HG03196 (cell line): ENCODE data around the gene BLID.

Experiments used
- ATAC-seq: cut with Tn5 transposase; IDR thresholded peaks from one replicate; pipeline ENCODE4 v1.9.1; 2021; ENCODE audit not compliant: unreplicated experiment

BLID gene

DNA sequence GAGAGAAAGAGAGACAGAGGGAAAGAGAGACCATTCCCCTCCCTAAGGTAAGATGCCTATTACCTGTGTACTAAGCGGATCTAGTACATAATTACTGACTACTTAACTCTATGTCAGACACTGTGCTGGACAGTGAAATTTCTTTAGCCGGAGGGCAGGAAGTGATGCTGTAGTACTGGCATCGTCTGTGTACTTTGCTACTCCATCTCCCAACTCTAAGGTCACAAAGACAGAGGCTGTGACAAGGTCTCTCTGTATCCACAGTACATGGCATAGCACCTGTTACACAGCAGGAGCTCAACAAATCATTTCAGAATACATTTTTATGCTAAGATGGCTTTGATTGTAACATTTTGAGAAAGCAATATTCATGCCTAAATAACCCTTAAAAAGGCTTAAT is 9.0 kb downstream of the BLID start:
- no peak for ATAC-seq

- no peak for ATAC-seq
These were observed 10.8 kb downstream of the BLID start for GRCh38 chr11:122105044-122105758.

DNA sequence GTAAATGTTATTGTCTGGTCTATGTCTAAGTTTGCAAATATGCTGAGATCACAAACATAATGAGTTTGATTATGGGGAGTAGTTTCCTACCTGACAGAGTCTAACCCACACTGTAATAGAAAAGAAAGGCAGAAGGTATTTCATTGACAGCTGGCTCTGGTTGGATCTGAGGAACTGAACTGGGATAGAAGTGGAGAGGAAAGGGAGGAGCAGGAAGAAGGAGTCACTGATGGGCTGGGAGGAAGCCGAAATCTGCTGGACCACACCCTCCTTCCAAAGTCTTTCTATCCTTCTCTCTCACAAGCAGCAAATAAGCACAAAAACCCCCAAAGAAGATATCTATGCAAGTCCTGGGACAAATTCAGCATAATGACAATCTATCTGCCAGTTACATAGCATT is 11.7 kb downstream of the BLID start:
- ATAC-seq: no peak

GRCh38 chr11:122103726-122104125 is 12.3 kb downstream of the BLID start:
- ATAC-seq: no peak

DNA sequence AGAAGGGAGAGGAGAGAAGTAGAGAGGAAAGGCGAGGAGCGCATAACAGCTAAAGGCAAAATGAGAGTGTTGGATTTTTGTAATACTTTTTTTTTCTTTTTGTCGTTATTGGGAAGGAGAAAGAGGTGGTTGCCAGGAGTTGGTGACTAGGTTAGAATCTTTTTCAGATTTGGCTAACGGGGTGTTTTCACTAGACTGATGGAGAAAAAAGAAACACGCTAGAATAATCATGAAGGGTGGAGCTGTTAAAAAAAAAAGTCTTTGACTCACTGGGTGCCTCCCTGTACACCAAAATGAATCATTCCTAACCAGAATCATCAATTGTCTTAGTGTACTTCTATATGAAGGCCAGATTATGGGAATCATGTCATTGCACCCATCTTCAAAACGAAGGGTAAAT is 12.7 kb downstream of the BLID start:
- no peak for ATAC-seq

DNA sequence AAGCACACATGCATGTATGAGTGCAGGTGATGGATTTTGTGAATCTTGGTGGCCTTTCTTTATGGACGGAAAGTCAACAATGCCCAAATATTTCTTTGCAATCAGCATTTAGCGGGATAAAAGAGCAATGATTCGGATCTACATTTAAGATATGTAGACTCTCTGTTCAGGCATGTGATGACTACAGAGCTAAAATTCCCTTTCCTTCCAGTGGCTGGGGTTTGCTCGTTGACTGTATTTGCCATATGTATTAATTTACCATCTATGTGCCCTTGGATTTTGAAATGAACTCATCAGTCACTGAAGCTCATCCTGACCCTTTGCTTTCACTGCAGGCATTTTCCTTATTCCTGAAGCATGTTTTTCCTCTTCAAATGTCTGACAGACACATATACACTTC is 13.6 kb downstream of the BLID start:
- ATAC-seq: no peak

DNA sequence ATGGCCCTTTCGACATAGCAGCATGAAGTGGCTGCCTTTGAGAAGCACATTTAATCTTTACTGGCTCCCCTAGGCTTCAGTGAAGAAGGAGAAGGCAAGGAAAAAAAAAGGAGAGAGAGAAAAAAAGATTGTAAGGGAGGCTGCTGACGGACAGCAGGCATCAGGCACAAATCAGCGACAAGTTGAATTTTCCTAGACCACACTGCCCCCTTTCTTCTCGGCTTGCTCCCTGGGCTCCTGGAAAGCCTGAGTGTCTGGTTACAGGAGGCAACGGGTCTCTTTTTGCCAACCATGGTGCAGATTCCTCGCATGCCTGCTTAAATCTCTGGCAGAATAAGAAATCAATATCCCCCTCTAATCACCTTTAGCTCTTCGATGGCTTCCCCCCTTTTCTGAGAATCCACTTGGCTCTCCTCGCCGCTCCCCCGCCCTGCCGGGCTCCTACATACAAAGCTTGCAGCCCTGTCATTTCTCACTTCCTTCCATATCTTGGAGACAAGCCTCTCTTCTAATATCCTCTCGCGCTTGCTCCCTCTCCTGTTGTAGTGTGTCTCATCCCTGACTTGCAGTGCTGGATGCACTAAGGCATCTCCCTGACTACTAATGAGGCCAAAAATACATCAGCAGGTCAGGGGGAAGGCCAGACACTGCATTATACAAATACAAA is 14.3 kb downstream of the BLID start:
- ATAC-seq: no peak

- ATAC-seq: no peak
These were observed 15.3 kb downstream of the BLID start for GRCh38 chr11:122100756-122101080.

- ATAC-seq: no peak
These were observed 15.8 kb downstream of the BLID start for GRCh38 chr11:122100037-122100755.

DNA sequence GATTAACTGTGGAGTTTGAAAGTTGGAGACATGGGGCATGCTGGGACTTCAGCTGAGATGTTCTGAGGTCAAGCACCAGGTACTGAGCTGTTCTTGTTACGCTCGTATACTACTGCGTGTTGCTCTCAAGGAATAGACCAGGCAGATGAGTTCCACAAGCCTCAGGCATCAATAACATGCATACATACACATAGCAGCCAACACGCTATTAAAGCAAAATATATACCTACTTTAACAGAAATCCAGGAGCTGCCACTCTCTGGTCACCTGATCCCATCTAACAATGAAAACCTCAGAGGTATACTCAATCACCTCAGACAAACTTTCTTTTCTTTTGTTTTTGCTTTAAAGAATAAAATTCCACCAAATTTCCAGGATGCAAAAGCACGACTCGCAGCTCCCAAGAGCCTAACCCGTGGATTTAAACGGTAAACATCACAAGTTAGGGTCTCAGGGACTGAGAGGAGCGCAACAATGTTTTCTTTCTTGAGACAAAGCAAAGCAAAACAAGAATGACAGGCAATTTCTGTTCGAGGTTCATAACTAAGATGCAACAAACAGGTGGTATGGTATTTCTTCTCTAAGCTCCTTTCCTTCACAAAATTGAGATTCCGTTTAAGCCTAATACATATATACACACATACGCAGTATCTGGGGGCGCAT is 16.5 kb downstream of the BLID start:
- ATAC-seq: no peak

DNA sequence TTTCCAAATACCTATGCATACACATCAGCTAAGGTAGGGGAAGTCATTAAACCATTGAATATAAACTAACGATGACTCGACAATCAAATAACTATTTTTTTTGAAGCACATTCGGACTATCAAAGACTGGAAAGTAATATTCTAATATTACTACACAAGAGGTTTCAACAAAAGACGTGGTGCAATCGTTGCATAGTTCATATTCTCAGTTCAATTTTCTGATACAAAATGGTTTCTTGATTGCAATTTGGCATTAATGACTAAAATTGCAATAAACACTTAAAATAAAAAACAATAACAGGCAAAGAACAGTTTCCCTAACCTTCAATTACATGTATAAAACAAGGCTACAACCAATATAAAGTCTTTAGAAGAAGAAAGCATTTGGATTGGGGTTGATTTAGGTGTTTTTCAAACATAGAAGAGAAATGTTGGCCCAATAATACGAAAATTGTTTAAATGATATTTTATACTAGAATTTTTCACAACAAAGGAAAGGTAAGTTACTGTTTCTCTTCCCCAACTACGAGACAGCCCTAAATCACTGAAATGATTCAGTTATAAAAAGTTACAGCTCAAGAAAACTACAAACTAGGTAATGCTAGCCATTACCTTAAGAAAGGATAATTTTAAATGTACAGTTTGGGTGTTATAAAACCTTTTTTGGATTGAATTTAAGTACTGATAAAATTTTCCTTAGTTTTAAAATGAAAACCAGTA is 17.6 kb downstream of the BLID start:
- no peak for ATAC-seq

DNA sequence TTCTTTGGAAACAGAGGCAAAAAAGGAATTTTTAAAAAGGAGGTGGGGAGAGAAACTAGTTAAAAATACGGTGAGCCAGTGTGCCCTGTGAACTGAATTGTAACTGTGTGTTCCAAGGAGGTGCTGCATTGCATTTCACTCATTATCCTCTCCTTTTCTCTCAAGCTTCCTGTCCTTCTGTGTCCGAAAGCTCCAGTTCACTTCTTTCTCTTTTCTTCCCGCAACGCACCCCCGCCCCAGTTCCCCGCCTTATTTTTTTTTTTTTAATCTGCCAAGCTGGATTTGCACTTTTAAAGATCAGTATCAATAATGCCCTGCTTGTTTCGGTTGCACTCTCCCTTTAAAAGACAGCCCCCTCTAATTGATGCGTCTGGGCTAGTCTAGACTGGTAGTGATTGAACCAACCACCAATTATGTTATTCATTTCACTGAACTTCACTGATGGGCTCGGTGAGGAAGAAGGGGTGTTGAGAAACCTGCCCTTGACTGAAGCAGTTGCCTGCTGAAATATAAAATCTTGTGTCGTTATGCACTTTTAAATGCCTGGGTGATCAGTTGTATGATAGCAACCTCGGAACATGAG is 18.5 kb downstream of the BLID start:
- ATAC-seq: no peak

DNA sequence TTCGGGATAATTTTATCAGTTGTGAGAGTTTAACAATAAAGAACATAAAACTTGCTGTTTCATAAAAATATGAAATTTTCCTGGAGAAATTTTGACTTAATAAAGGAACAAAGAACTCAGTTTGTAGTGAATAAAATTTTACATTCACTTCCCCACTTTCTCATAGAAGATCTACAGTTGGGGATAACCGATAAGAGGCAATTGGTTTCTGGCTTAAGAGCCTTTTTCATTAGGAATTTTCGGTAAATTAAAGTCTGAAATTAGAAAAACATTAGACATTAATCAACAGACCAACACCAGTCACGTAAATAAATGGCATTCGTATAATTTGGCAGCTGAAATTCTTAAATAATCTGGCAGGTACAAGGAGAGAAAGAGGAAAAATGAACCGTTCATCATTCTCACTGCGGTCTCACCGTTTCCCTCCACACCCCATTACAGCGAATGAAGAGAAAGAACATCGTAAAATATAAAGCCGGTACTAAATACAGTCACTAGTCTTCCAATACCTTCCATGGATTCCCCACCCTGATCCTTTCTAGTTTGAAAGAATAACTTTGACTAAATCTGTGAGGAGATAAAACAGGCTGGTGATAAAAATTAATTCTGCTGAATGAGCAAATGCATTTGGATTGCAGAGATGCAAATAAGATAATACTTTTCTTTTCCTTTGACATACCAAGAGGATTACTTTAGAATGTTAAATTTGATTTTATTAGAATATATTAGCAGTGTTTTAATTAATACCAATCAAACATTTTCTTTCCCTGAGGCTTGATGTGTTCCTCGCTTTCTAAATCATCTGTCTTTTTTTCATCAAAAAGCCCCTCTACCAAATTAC is 19.5 kb downstream of the BLID start:
- ATAC-seq: no peak

DNA sequence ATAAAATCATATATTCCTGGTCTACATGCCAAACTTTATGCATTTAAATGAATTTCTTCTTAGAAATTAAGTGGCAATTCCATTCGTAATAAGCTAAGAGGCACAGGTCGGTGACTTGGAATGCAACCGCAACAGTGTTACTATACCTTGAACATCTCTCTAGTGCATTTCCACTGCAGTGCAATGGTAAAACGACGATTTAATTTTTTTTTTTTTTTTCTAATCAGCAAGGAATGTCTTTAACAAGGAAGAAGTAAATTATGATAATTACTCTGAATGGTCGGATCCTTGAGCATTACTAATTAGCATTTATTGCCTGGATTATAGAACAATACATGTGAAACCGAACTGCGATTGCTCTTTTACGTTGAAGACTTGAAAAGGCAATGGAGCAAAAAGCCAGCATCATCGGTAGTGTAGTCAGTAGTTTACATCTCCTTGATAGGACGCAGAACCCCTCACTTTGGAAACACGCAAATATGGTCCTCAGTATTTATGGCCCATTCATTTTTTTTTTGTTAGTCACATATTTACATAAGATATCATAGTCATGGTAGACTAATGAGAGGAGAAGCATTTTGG is 20.2 kb downstream of the BLID start:
- ATAC-seq: no peak

- no peak for ATAC-seq
These were observed 21.2 kb downstream of the BLID start for GRCh38 chr11:122094836-122095235.

GRCh38 chr11:122093731-122094275 is 22.2 kb downstream of the BLID start:
- no peak for ATAC-seq

DNA sequence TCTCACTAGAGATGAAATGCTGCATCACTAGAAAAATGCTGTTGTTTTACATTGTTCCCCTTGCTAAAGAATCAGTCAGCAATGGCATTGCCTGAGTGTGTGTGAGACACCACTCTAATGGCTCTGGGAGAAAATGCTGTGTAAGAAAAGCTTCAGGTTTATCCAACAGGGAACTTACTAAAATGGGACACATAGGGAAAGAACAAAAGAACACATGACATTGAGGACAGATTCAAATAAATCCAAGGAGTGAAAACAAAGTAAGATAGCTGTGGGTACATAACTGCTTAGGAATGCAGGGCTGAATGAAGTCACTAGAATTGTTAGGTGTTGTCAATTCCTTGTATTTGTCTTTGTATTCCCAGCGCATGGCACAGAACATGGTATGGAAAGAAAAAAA is 24.2 kb downstream of the BLID start:
- no peak for ATAC-seq

DNA sequence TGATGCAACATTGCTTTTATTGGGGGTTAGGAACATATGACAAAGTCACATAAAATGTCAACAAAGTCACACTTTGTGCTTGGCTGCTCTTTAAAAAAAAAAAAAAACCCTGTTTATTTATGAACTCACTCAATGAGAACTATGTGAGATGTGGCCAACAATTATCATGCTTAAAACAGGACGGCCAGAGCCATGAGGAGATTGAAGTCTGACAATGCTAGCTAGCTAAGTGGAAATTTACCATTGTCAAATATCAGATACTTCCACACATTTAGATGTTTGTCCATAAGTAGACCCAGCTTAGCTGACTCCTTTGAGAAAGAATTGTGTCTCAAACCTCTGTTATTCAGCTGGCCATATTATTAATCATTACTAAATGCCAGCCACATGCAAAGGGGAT is 26.9 kb downstream of the BLID start:
- no peak for ATAC-seq

GRCh38 chr11:122085712-122086111 is 30.3 kb downstream of the BLID start:
- no peak for ATAC-seq
